ENCODE data around the gene OSBPL6. TPM values are rescaled to one million over a fixed set of nuclear protein-coding genes. Genes with fewer than 3 reads are reported as not detected.

Gene OSBPL6
- total and polyA plus RNA-seq, 4 donors, result 0.75 to 2.4 (median 1.7) TPM

DNA sequence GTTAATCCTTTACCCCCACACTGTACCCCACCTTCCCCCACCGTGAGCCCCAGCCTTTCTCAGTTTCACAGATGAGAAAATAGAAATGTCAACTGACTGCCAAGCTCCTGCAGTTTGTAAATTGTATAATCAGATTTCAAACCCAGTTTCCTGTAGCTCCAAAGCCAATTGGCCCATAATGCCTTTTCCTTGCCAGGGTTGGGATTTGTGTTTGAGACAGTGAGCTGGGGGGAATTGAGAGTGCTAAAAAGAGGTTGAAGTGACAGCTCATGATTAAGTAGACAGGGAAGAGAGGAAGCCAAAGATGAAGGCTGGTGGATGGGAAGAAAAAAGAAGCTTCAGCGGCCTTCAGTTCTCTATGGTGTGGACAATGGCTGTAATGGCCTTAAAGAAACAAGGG lies 10.7 kb downstream of the OSBPL6 start:
- intact Hi-C loops (cut with DNase I), result loop anchor here in 1 of 2 donors (2.0 kb wide), 1 partner anchor 32 kb away; no protein-coding TSS in a partner anchor
- WGBS, 2 donors, result 26 to 28% methylated on average over 2 of the region's 2 CpGs
- H3K36me3 ChIP-seq (ENCODE audit: control insufficient read depth in 1 of 2, insufficient read depth in 2 of 2, low read length in 1 of 2), result no peaks in the 10 kb centered on the region
- no peak overlapping the region for H3K4me3 ChIP-seq (ENCODE audit: low read length in 2 of 2)
- no peak overlapping the region for H3K27ac ChIP-seq (ENCODE audit: low read depth in 1 of 2, low read length in 2 of 2)
- DNase-seq (no peak), ATAC-seq (ENCODE audit: low FRiP score) (no peak)
- H3K27me3 ChIP-seq (ENCODE audit: control insufficient read depth in 1 of 2, insufficient read depth in 2 of 2, low read length in 1 of 2), result no peaks in the 10 kb centered on the region
- no peaks in the 10 kb centered on the region for H3K9me3 ChIP-seq (ENCODE audit: control insufficient read depth, low read length)
- no peaks in the 10 kb centered on the region for H3K4me1 ChIP-seq (ENCODE audit: control insufficient read depth in 1 of 2, insufficient read depth in 2 of 2, low read length in 2 of 2)

GRCh38 chr2:178205853-178206521 lies 11.7 kb downstream of the OSBPL6 start:
- WGBS, 2 donors, result 94 to 95% methylated on average over 3 of the region's 3 CpGs
- intact Hi-C loops (cut with DNase I), result loop anchor here in 1 of 2 donors (2.0 kb wide), 1 partner anchor 31 kb away; no protein-coding TSS in a partner anchor
- Histone ChIP-seq H3K9me3 (ENCODE audit: control insufficient read depth, low read length) (no peaks in the 10 kb centered on the region), H3K36me3 (ENCODE audit: control insufficient read depth in 1 of 2, insufficient read depth in 2 of 2, low read length in 1 of 2) (no peaks in the 10 kb centered on the region), H3K27me3 (ENCODE audit: control insufficient read depth in 1 of 2, insufficient read depth in 2 of 2, low read length in 1 of 2) (no peaks in the 10 kb centered on the region), H3K4me3 (ENCODE audit: low read length in 2 of 2) (no peak overlapping the region), H3K27ac (ENCODE audit: low read depth in 1 of 2, low read length in 2 of 2) (no peak overlapping the region), H3K4me1 (ENCODE audit: control insufficient read depth in 1 of 2, insufficient read depth in 2 of 2, low read length in 2 of 2) (no peaks in the 10 kb centered on the region)
- ATAC-seq (ENCODE audit: low FRiP score) (no peak), DNase-seq (no peak)

GRCh38 chr2:178208336-178208735 lies 14.0 kb downstream of the OSBPL6 start:
- Histone ChIP-seq H3K9me3 (ENCODE audit: control insufficient read depth, low read length) (no peaks in the 10 kb centered on the region), H3K36me3 (ENCODE audit: control insufficient read depth in 1 of 2, insufficient read depth in 2 of 2, low read length in 1 of 2) (no peaks in the 10 kb centered on the region), H3K4me3 (ENCODE audit: low read length in 2 of 2) (no peak overlapping the region), H3K27ac (ENCODE audit: low read depth in 1 of 2, low read length in 2 of 2) (no peak overlapping the region), H3K4me1 (ENCODE audit: control insufficient read depth in 1 of 2, insufficient read depth in 2 of 2, low read length in 2 of 2) (no peaks in the 10 kb centered on the region), H3K27me3 (ENCODE audit: control insufficient read depth in 1 of 2, insufficient read depth in 2 of 2, low read length in 1 of 2) (no peaks in the 10 kb centered on the region)
- 94 to 95% methylated on average over 1 of the region's 1 CpG for WGBS, 2 donors
- ATAC-seq (ENCODE audit: low FRiP score) (no peak), DNase-seq (no peak)
- intact Hi-C loops (cut with DNase I), result no loop called here

DNA sequence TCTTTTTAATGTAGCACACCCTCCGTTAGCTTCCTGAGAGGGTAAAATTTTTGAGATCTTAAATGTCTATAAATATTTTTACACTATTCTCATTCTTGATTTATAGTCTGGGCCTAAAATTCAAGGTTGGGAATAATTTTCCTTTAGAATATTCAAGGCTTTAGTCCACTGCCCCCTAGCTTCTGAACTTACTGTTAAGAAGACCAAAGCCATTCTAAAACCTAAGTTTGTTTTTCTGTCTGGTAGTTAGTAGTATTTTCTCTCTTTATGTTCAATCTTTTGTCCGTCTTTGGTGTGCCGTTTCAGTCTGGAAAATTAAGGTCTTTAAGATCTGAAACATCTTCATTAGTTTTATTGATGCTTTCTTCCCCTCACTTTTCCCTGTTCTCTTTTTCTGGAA lies 14.5 kb downstream of the OSBPL6 start:
- Histone ChIP-seq H3K9me3 (ENCODE audit: control insufficient read depth, low read length) (no peaks in the 10 kb centered on the region), H3K4me3 (ENCODE audit: low read length in 2 of 2) (no peak overlapping the region), H3K27ac (ENCODE audit: low read depth in 1 of 2, low read length in 2 of 2) (no peak overlapping the region), H3K27me3 (ENCODE audit: control insufficient read depth in 1 of 2, insufficient read depth in 2 of 2, low read length in 1 of 2) (no peaks in the 10 kb centered on the region), H3K36me3 (ENCODE audit: control insufficient read depth in 1 of 2, insufficient read depth in 2 of 2, low read length in 1 of 2) (no peaks in the 10 kb centered on the region), H3K4me1 (ENCODE audit: control insufficient read depth in 1 of 2, insufficient read depth in 2 of 2, low read length in 2 of 2) (no peaks in the 10 kb centered on the region)
- ATAC-seq (ENCODE audit: low FRiP score) (no peak), DNase-seq (no peak)
- intact Hi-C loops (cut with DNase I), result no loop called here
- 94 to 95% methylated on average over 3 of the region's 3 CpGs for WGBS, 2 donors

- no peak overlapping the region for H3K27ac ChIP-seq (ENCODE audit: low read depth in 1 of 2, low read length in 2 of 2)
- DNase-seq (no peak), ATAC-seq (ENCODE audit: low FRiP score) (no peak)
- 93 to 97% methylated on average over 3 of the region's 3 CpGs for WGBS, 2 donors
- no peak overlapping the region for H3K4me3 ChIP-seq (ENCODE audit: low read length in 2 of 2)
- no peaks in the 10 kb centered on the region for H3K36me3 ChIP-seq (ENCODE audit: control insufficient read depth in 1 of 2, insufficient read depth in 2 of 2, low read length in 1 of 2)
- no peaks in the 10 kb centered on the region for H3K27me3 ChIP-seq (ENCODE audit: control insufficient read depth in 1 of 2, insufficient read depth in 2 of 2, low read length in 1 of 2)
- no peaks in the 10 kb centered on the region for H3K9me3 ChIP-seq (ENCODE audit: control insufficient read depth, low read length)
- intact Hi-C loops (cut with DNase I), result loop anchor here in 1 of 2 donors (10.0 kb wide), 1 partner anchor 77 kb away; no protein-coding TSS in a partner anchor
- H3K4me1 ChIP-seq (ENCODE audit: control insufficient read depth in 1 of 2, insufficient read depth in 2 of 2, low read length in 2 of 2), result no peaks in the 10 kb centered on the region
Observed at GRCh38 chr2:178211460-178211859, 17.1 kb downstream of the OSBPL6 start.

- no peaks in the 10 kb centered on the region for H3K9me3 ChIP-seq (ENCODE audit: control insufficient read depth, low read length)
- no peak for DNase-seq
Observed at GRCh38 chr2:178211943-178212342, 17.6 kb downstream of the OSBPL6 start.

GRCh38 chr2:178213991-178214390 lies 19.7 kb downstream of the OSBPL6 start:
- WGBS, 2 donors, result 82% methylated on average over 1 of the region's 1 CpG
- Histone ChIP-seq H3K4me1 (ENCODE audit: control insufficient read depth in 1 of 2, insufficient read depth in 2 of 2, low read length in 2 of 2) (no peaks in the 10 kb centered on the region), H3K36me3 (ENCODE audit: control insufficient read depth in 1 of 2, insufficient read depth in 2 of 2, low read length in 1 of 2) (no peaks in the 10 kb centered on the region), H3K4me3 (ENCODE audit: low read length in 2 of 2) (no peak overlapping the region), H3K9me3 (ENCODE audit: control insufficient read depth, low read length) (no peaks in the 10 kb centered on the region), H3K27ac (ENCODE audit: low read depth in 1 of 2, low read length in 2 of 2) (no peak overlapping the region), H3K27me3 (ENCODE audit: control insufficient read depth in 1 of 2, insufficient read depth in 2 of 2, low read length in 1 of 2) (no peaks in the 10 kb centered on the region)
- ATAC-seq (ENCODE audit: low FRiP score) (no peak), DNase-seq (no peak)
- intact Hi-C loops (cut with DNase I), result loop anchor here in 1 of 2 donors (10.0 kb wide), 1 partner anchor 79 kb away; no protein-coding TSS in a partner anchor

More at GRCh38 chr2:178211943-178212342, 17.6 kb downstream of the OSBPL6 start:
- Histone ChIP-seq H3K27me3 (ENCODE audit: control insufficient read depth in 1 of 2, insufficient read depth in 2 of 2, low read length in 1 of 2) (no peaks in the 10 kb centered on the region), H3K4me3 (ENCODE audit: low read length in 2 of 2) (no peak overlapping the region), H3K4me1 (ENCODE audit: control insufficient read depth in 1 of 2, insufficient read depth in 2 of 2, low read length in 2 of 2) (no peaks in the 10 kb centered on the region), H3K27ac (ENCODE audit: low read depth in 1 of 2, low read length in 2 of 2) (no peak overlapping the region), H3K36me3 (ENCODE audit: control insufficient read depth in 1 of 2, insufficient read depth in 2 of 2, low read length in 1 of 2) (no peaks in the 10 kb centered on the region)
- intact Hi-C loops (cut with DNase I), result loop anchor here in 1 of 2 donors (10.0 kb wide), 1 partner anchor 77 kb away; no protein-coding TSS in a partner anchor
- WGBS, 2 donors, result 92 to 93% methylated on average over 4 of the region's 4 CpGs
- no peak for ATAC-seq (ENCODE audit: low FRiP score)

DNA sequence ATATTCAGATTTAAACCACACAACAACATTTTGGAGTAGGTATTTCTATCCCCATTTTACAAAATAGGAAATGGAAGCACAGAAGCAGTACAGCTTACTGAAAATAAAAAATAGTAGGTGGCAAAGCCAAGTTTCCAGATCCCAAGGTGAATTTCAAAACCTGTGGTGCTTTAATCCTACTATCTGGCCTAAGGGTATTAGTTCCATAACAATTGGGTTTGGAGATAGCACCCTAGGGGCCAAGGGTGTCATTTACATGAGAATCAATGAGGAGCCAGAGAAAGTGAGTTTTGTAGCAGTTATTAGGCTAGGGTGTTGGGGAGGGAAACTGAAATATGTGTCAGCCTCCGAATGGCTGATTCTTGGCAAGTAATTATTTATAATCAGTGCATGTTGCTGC lies 24.9 kb downstream of the OSBPL6 start:
- no peak overlapping the region for H3K4me3 ChIP-seq (ENCODE audit: low read length in 2 of 2)
- 93 to 96% methylated on average over 1 of the region's 1 CpG for WGBS, 2 donors
- no peak overlapping the region for H3K27ac ChIP-seq (ENCODE audit: low read depth in 1 of 2, low read length in 2 of 2)
- no peaks in the 10 kb centered on the region for H3K27me3 ChIP-seq (ENCODE audit: control insufficient read depth in 1 of 2, insufficient read depth in 2 of 2, low read length in 1 of 2)
- H3K4me1 ChIP-seq (ENCODE audit: control insufficient read depth in 1 of 2, insufficient read depth in 2 of 2, low read length in 2 of 2), result no peaks in the 10 kb centered on the region
- intact Hi-C loops (cut with DNase I), result loop anchor here in 1 of 2 donors (10.0 kb wide), 1 partner anchor 84 kb away; no protein-coding TSS in a partner anchor
- no peak for ATAC-seq (ENCODE audit: low FRiP score)
- no peaks in the 10 kb centered on the region for H3K9me3 ChIP-seq (ENCODE audit: control insufficient read depth, low read length)
- DNase-seq, result no peak
- no peaks in the 10 kb centered on the region for H3K36me3 ChIP-seq (ENCODE audit: control insufficient read depth in 1 of 2, insufficient read depth in 2 of 2, low read length in 1 of 2)

- no peak for ATAC-seq (ENCODE audit: low FRiP score)
- H3K9me3 ChIP-seq (ENCODE audit: control insufficient read depth, low read length), result no peaks in the 10 kb centered on the region
- no peaks in the 10 kb centered on the region for H3K36me3 ChIP-seq (ENCODE audit: control insufficient read depth in 1 of 2, insufficient read depth in 2 of 2, low read length in 1 of 2)
- 80 to 85% methylated on average over 4 of the region's 4 CpGs for WGBS, 2 donors
- H3K4me3 ChIP-seq (ENCODE audit: low read length in 2 of 2), result no peak overlapping the region
- intact Hi-C loops (cut with DNase I), result no loop called here
- H3K4me1 ChIP-seq (ENCODE audit: control insufficient read depth in 1 of 2, insufficient read depth in 2 of 2, low read length in 2 of 2), result no peaks in the 10 kb centered on the region
- no peak for DNase-seq
- no peaks in the 10 kb centered on the region for H3K27me3 ChIP-seq (ENCODE audit: control insufficient read depth in 1 of 2, insufficient read depth in 2 of 2, low read length in 1 of 2)
- H3K27ac ChIP-seq (ENCODE audit: low read depth in 1 of 2, low read length in 2 of 2), result no peak overlapping the region
Observed at GRCh38 chr2:178220814-178221213, 26.5 kb downstream of the OSBPL6 start.
